K562 (cell line): ENCODE measurements around the gene ITGA1. TPM values are rescaled to one million over a fixed set of nuclear protein-coding genes. Genes with fewer than 3 reads are reported as not detected.

Experiments used
- AFF4 ChIP-seq: sonication (generic); formaldehyde crosslinking; IDR thresholded peaks from 2 replicates; pipeline ENCODE4 v1.8.0; 2023; ENCODE audit warnings: mild to moderate bottlenecking, missing genetic modification reagents
- ATF7 ChIP-seq: fragments of 450-650 bp; IDR thresholded peaks from 2 replicates; pipeline ENCODE4 v1.7.1; 2014; ENCODE audit warnings: mild to moderate bottlenecking, moderate library complexity
- CCNT2 ChIP-seq: IDR thresholded peaks from 2 replicates; pipeline ENCODE4 v1.6.1; 2011; ENCODE audit warnings: borderline replicate concordance, low read depth, mild to moderate bottlenecking, moderate library complexity, mixed read lengths, low read length; ENCODE audit not compliant: insufficient read length; ENCODE audit errors: extremely low read depth
- CREB3 ChIP-seq: fragments of 450-650 bp; conservative IDR thresholded peaks from 2 replicates; pipeline ENCODE4 v1.6.1; 2016; ENCODE audit warnings: missing genetic modification characterization, low read depth, mild to moderate bottlenecking, missing compliant biosample characterization, moderate library complexity
- ERF ChIP-seq: fragments of 450-650 bp; formaldehyde crosslinking; IDR thresholded peaks from 2 replicates; pipeline ENCODE4 v1.4.0; 2020; ENCODE audit warnings: mild to moderate bottlenecking, mixed read lengths
- FOXP1 ChIP-seq: sonication (generic); formaldehyde crosslinking; IDR thresholded peaks from 2 replicates; pipeline ENCODE4 v1.8.0; 2022; ENCODE audit warnings: mild to moderate bottlenecking, missing genetic modification reagents
- HCFC1 ChIP-seq: IDR thresholded peaks from 2 replicates; pipeline ENCODE4 v1.6.1; 2012; ENCODE audit warnings: low read depth, low read length, improper control_type of control experiment
- MAZ ChIP-seq, 2 experiments: fragments of 450-650 bp in 1 of 2; sonication (generic) in 1 of 2; formaldehyde crosslinking; IDR thresholded peaks in 1 of 2; conservative IDR thresholded peaks in 1 of 2; 2 replicates each; pipeline versions ENCODE4 v1.4.0 to v1.5.0; 2020; ENCODE audit warnings: mild to moderate bottlenecking in 1 of 2, missing genetic modification reagents in 1 of 2
- MCM2 ChIP-seq: fragments of 450-650 bp; IDR thresholded peaks from 2 replicates; pipeline ENCODE4 v1.6.1; 2017; ENCODE audit warnings: low read depth, mild to moderate bottlenecking
- NRF1 ChIP-seq, 2 experiments: fragments of 450-650 bp; IDR thresholded peaks in 1 of 2; conservative IDR thresholded peaks in 1 of 2; 2 replicates each; pipeline ENCODE4 v1.6.1; 2014; ENCODE audit warnings: mild to moderate bottlenecking in 2 of 2
- POLR2A ChIP-seq: fragments of 450-650 bp; conservative IDR thresholded peaks from 2 replicates; pipeline ENCODE4 v1.6.1; 2016
- SMAD3 ChIP-seq: fragments of 450-650 bp; formaldehyde crosslinking; conservative IDR thresholded peaks from 2 replicates; pipeline ENCODE4 v1.4.0; 2020; ENCODE audit warnings: mild to moderate bottlenecking
- SP1 ChIP-seq: sonication (generic); formaldehyde crosslinking; IDR thresholded peaks from 2 replicates; pipeline ENCODE4 v1.8.1; 2022; ENCODE audit warnings: mild to moderate bottlenecking, missing genetic modification reagents
- UBTF ChIP-seq, 2 experiments: IDR thresholded peaks; 2 replicates each; pipeline ENCODE4 v1.6.1; 2012; ENCODE audit warnings: improper control_type of control experiment in 2 of 2, low read depth in 2 of 2, low read length in 2 of 2, borderline replicate concordance in 1 of 2
- ZBTB2 ChIP-seq: fragments of 450-650 bp; IDR thresholded peaks from 2 replicates; pipeline ENCODE4 v1.6.1; 2016; ENCODE audit warnings: antibody characterized with exemption
- ZNF445 ChIP-seq: fragments of 250-450 bp; sonication (Bioruptor Pico); IDR thresholded peaks from 2 replicates; pipeline ENCODE4 v1.4.0; 2020; ENCODE audit warnings: low read depth, mild to moderate bottlenecking, moderate library complexity
- ZNF830 ChIP-seq: fragments of 250-450 bp; sonication (Bioruptor Pico); IDR thresholded peaks from 2 replicates; pipeline ENCODE4 v1.5.0; 2021; ENCODE audit warnings: mild to moderate bottlenecking
- polyA plus RNA-seq, 8 experiments: library from polyadenylated mRNA; depleted of rRNA in 4 of 8; stranded (reverse) in 5 of 8; unstranded in 3 of 8; fragments of >200 nt; fragmentation: Nextera tagmentation in 2 of 8; fragmentation: Illumina TruSeq in 1 of 8; extraction: Ambion mirVana in 2 of 8; extraction: Trizol in 1 of 8; gene quantifications; 2 replicates each; pipeline versions ENCODE4 v1.2.1 to v1.2.3, GENCODE V29; 2011 to 2014; ENCODE audit warnings: inconsistent platforms in 1 of 8, missing spikeins in 1 of 8
- total RNA-seq, 7 experiments: library from RNA; depleted of rRNA in 6 of 7; stranded (reverse); fragments of >200 nt in 6 of 7; fragmentation: Illumina TruSeq in 2 of 7; extraction: Trizol in 2 of 7; gene quantifications; 2 replicates each; pipeline versions ENCODE4 v1.2.1 to v1.2.3, GENCODE V29; 2011 to 2021; ENCODE audit warnings: low replicate concordance in 1 of 7
- TF ChIP-seq, protein P1 (sequence below), 3 experiments: fragments of 200-800 bp in 1 of 3; sonication (Bioruptor generic) in 1 of 3; sonication (generic) in 1 of 3; formaldehyde crosslinking in 1 of 3; IDR thresholded peaks; 2 replicates each; pipeline versions ENCODE4 v1.6.1 to v1.8.0; 2016 to 2022; ENCODE audit warnings: mild to moderate bottlenecking in 2 of 3, missing compliant biosample characterization in 2 of 3, missing genetic modification characterization in 2 of 3, missing genetic modification reagents in 1 of 3

ITGA1 gene
- total and polyA plus RNA-seq, 9 of the 15 experiments (the other 6 are each of a cell fraction or from before 2014, with no cell fraction given) = 0.04 to 0.22 TPM; not detected in 7

DNA sequence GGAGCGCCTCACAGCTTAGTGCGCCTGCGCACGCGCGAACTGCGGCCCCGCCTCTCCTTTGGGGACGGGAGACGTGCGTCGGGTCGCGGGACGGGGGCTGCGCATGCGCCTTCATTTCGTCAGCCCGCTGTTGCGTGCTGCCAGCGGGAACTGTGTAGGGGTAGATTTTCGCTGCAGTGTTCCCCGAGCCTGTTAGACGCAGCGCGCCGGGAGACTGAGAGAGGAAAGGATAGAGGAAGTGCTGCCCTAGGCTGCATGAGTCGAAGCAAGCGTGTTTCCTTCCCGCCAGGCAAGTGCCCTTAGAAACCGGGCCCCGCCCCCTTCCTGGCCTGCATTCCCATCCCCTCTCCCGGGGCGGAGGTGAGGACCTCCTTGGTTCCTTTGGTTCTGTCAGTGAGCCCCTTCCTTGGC lies 12.3 kb downstream of the ITGA1 start (continued):
- no peak for TF ChIP-seq AFF4
- peak; percentile 51; the same call in 1 of the 2 replicates for TF ChIP-seq ATF7
- TF ChIP-seq CCNT2 = peak; percentile 56
- no peak for TF ChIP-seq MCM2
- peak in 1 of 2 experiments; percentile 53; a peak in 1 of 4 replicates for TF ChIP-seq MAZ (CRISPR knock-in tag; conservative IDR thresholded peaks at IDR 0.05 in 1 of 2, IDR thresholded peaks at IDR 0.05 in 1 of 2)
- 0 out of 4 replicates have a peak, but pooled peaks of 1 of the 2 experiments have one; percentile 44 for TF ChIP-seq UBTF (IDR thresholded peaks at IDR 0.05; ENCODE audit: borderline replicate concordance in 1 of 2, low read depth in 2 of 2, low read length in 2 of 2)
- peak; percentile 99 for TF ChIP-seq ZBTB2
- peak; percentile 99 for TF ChIP-seq NRF1 (conservative IDR thresholded peaks at IDR 0.05 in 1 of 2, IDR thresholded peaks at IDR 0.05 in 1 of 2)
- no peak for TF ChIP-seq ZNF445 (CRISPR knock-in tag)
- TF ChIP-seq, protein P1, sequence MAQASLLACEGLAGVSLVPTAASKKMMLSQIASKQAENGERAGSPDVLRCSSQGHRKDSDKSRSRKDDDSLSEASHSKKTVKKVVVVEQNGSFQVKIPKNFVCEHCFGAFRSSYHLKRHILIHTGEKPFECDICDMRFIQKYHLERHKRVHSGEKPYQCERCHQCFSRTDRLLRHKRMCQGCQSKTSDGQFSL (CRISPR knock-in tag; IDR thresholded peaks at IDR 0.05) = no peak
- TF ChIP-seq, protein P1 (tag; IDR thresholded peaks at IDR 0.05) = no peak
- TF ChIP-seq POLR2A = peak; percentile 82
- TF ChIP-seq HCFC1 = peak; percentile 21; the same call in 1 of the 2 replicates
- no peak for TF ChIP-seq SMAD3 (CRISPR knock-in tag)
- no peak for TF ChIP-seq CREB3 (tag)
- TF ChIP-seq ZNF830 (CRISPR knock-in tag) = 0 out of 2 replicates have a peak, but pooled peaks have one; percentile 25
- peak; percentile 61 for TF ChIP-seq SP1 (CRISPR knock-in tag)
- peak; percentile 63; the same call in 1 of the 2 replicates for TF ChIP-seq ERF (CRISPR knock-in tag)
- peak; percentile 23; the same call in 1 of the 2 replicates for TF ChIP-seq FOXP1 (CRISPR knock-in tag)
